Measurements from ENCODE around the gene DOCK9. TPM values are rescaled to one million over a fixed set of nuclear protein-coding genes. Genes with fewer than 3 reads are reported as not detected.

Gene DOCK9
- polyA plus RNA-seq, 3 donors, result 0.01 TPM; not detected in 2

DNA sequence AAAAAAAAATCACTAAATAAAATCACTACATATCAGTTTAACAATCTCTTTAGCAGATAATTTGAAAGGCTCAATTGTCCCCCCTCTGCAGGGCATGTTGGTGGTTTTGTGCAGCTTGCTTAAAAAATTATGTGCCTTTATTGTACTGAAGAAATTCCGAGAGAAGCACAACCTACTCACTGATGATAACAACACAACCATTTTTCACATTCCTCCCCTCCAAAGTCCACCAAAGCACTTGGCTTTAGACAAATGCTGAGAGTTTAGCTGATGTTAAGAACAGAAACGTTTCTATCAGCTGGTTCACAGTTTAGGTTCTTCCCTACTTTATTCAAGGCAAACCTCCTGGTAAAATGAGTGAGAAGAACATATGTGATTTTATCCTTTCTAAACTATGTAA, 923 bp downstream of the DOCK9 start:
- no peak overlapping the region for H3K4me2 ChIP-seq (replicated peaks; ENCODE audit: extremely low read depth, low read length, poor library complexity, severe bottlenecking)
- no peak overlapping the region for H2AFZ ChIP-seq (ENCODE audit: insufficient read depth, low read depth, low read length, poor library complexity, severe bottlenecking)
- TF ChIP-seq, protein P1, sequence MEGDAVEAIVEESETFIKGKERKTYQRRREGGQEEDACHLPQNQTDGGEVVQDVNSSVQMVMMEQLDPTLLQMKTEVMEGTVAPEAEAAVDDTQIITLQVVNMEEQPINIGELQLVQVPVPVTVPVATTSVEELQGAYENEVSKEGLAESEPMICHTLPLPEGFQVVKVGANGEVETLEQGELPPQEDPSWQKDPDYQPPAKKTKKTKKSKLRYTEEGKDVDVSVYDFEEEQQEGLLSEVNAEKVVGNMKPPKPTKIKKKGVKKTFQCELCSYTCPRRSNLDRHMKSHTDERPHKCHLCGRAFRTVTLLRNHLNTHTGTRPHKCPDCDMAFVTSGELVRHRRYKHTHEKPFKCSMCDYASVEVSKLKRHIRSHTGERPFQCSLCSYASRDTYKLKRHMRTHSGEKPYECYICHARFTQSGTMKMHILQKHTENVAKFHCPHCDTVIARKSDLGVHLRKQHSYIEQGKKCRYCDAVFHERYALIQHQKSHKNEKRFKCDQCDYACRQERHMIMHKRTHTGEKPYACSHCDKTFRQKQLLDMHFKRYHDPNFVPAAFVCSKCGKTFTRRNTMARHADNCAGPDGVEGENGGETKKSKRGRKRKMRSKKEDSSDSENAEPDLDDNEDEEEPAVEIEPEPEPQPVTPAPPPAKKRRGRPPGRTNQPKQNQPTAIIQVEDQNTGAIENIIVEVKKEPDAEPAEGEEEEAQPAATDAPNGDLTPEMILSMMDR (IDR thresholded peaks at IDR 0.05), result no peak
- H3K27ac ChIP-seq (ENCODE audit: low read depth in 1 of 2, low read length in 2 of 2), result no peak overlapping the region
- Mint-ChIP-seq H3K9me3 (no peaks in the 10 kb centered on the region), H3K27ac (no peak overlapping the region), H3K4me1 (peaks cover 26% of the 10 kb centered on the region), H3K36me3 (no peaks in the 10 kb centered on the region), H3K4me3 (no peak overlapping the region), H3K27me3 (ENCODE audit: low read depth in 3 of 3) (peaks cover 16 to 61% (median 38%) of the 10 kb centered on the region in 3 donors)
- no peaks in the 10 kb centered on the region for H3K9me3 ChIP-seq (replicated peaks in 1 of 2; ENCODE audit: control insufficient read depth in 1 of 2, insufficient read depth in 1 of 2, low read length in 2 of 2)
- intact Hi-C loops (cut with micrococcal nuclease), result no loop called here
- no peak overlapping the region for H3K9ac ChIP-seq (ENCODE audit: insufficient read depth, low read length, poor library complexity, severe bottlenecking)
- DNase-seq, result no peak
- WGBS (ENCODE audit: insufficient coverage), result no CpG with 5 or more reads among the region's 2 CpGs
- H3K36me3 ChIP-seq (replicated peaks in 1 of 2; ENCODE audit: control insufficient read depth in 1 of 2, insufficient read depth in 2 of 2, low read length in 2 of 2), result no peaks in the 10 kb centered on the region
- no peaks in the 10 kb centered on the region for H4K20me1 ChIP-seq (ENCODE audit: insufficient read depth, low read length)
- H3K27me3 ChIP-seq (ENCODE audit: control insufficient read depth in 2 of 2, insufficient read depth in 2 of 2, low read length in 2 of 2), result peaks cover 27 to 47% of the 10 kb centered on the region in 2 donors
- H3K4me1 ChIP-seq (ENCODE audit: control insufficient read depth in 1 of 2, insufficient read depth in 2 of 2, low read length in 2 of 2), result peaks cover 25 to 30% of the 10 kb centered on the region in 2 donors
- no peaks in the 10 kb centered on the region for H3K79me2 ChIP-seq (ENCODE audit: insufficient read depth, low read length)
- no peak overlapping the region for H3K4me3 ChIP-seq (replicated peaks in 1 of 3; ENCODE audit: low read depth in 2 of 3, low read length in 3 of 3)

DNA sequence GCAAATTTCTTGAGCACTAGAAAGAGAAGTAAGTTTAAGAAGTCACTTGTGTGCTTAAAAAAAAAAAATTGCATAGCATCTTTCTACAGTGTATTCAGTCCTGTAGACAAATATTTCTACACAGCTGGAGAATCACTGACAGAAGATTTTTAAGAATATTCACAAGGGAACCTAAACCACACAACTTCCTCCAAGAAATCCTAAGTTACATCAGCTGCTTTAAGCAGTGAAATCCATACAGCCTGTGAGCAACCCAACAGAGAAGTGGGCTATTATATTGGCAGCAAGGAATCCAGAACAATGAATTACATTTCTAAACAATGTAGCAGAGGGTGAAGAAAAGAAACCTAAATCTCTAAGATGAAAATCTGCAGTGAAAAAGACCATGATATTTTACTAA, 1.5 kb downstream of the DOCK9 start:
- Histone ChIP-seq H3K4me1 (ENCODE audit: control insufficient read depth in 1 of 2, insufficient read depth in 2 of 2, low read length in 2 of 2) (peaks cover 25 to 30% of the 10 kb centered on the region in 2 donors), H4K20me1 (ENCODE audit: insufficient read depth, low read length) (no peaks in the 10 kb centered on the region), H3K79me2 (ENCODE audit: insufficient read depth, low read length) (no peaks in the 10 kb centered on the region), H3K4me3 (replicated peaks in 1 of 3; ENCODE audit: low read depth in 2 of 3, low read length in 3 of 3) (no peak overlapping the region), H3K27me3 (ENCODE audit: control insufficient read depth in 2 of 2, insufficient read depth in 2 of 2, low read length in 2 of 2) (peaks cover 27 to 47% of the 10 kb centered on the region in 2 donors), H3K4me2 (replicated peaks; ENCODE audit: extremely low read depth, low read length, poor library complexity, severe bottlenecking) (no peak overlapping the region), H3K9me3 (replicated peaks in 1 of 2; ENCODE audit: control insufficient read depth in 1 of 2, insufficient read depth in 1 of 2, low read length in 2 of 2) (no peaks in the 10 kb centered on the region), H2AFZ (ENCODE audit: insufficient read depth, low read depth, low read length, poor library complexity, severe bottlenecking) (no peak overlapping the region), H3K9ac (ENCODE audit: insufficient read depth, low read length, poor library complexity, severe bottlenecking) (no peak overlapping the region), H3K27ac (ENCODE audit: low read depth in 1 of 2, low read length in 2 of 2) (peak overlapping the region in 1 of 2 donors; percentile 42), H3K36me3 (replicated peaks in 1 of 2; ENCODE audit: control insufficient read depth in 1 of 2, insufficient read depth in 2 of 2, low read length in 2 of 2) (no peaks in the 10 kb centered on the region)
- TF ChIP-seq, protein P1 (IDR thresholded peaks at IDR 0.05), result no peak
- H3K27me3 Mint-ChIP-seq (ENCODE audit: low read depth in 3 of 3), result peaks cover 14 to 57% (median 40%) of the 10 kb centered on the region in 3 donors
- no peaks in the 10 kb centered on the region for H3K9me3 Mint-ChIP-seq
- H3K27ac Mint-ChIP-seq, result peak overlapping the region in 1 of 7 donors; percentile 7
- no peak overlapping the region for H3K4me3 Mint-ChIP-seq
- DNase-seq, result peak; percentile 11 to 63 (median 12)
- intact Hi-C loops (cut with micrococcal nuclease), result no loop called here
- no peaks in the 10 kb centered on the region for H3K36me3 Mint-ChIP-seq
- H3K4me1 Mint-ChIP-seq, result peaks cover 22% of the 10 kb centered on the region

All from CD14-positive monocyte (primary cell).